HG03060 (cell line): ENCODE measurements around the gene ZMYND8.
A peak's percentile ranks its signal among the peaks of the same experiment; 100 is the strongest.
"Not testable (repeated sequence)": the region's sequence is repeated elsewhere in the genome, so short reads cannot be mapped to it uniquely, and the experiment has no call there.

Experiments
- ATAC-seq: cut with Tn5 transposase; IDR thresholded peaks from one replicate; pipeline ENCODE4 v1.9.1; 2021; ENCODE audit warnings: low read depth, moderate number of reproducible peaks; ENCODE audit not compliant: unreplicated experiment

Gene ZMYND8

GRCh38 chr20:47290666-47291430 is 65.7 kb downstream of the ZMYND8 start:
- ATAC-seq, result no peak

DNA sequence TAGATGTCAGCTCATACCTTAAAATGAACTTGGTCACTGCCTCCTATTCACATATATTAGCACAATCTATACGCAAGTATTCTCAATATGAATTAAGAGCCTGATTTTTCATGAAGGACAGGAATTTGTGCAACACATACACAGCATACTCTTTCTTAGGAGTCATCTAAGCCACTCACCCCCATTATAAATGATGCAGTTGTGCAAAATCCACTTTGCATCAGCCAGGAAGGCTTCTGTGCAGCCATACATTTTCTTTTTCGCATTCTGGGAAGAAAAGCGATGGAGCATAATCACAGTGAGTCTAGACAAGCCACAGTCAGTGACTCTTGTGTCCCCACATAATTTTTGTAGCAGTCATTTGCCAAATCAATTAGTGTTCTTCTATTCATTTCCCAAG is 66.5 kb downstream of the ZMYND8 start:
- ATAC-seq, result no peak

- ATAC-seq, result no peak
Observed at GRCh38 chr20:47289096-47289495, 67.4 kb downstream of the ZMYND8 start.

DNA sequence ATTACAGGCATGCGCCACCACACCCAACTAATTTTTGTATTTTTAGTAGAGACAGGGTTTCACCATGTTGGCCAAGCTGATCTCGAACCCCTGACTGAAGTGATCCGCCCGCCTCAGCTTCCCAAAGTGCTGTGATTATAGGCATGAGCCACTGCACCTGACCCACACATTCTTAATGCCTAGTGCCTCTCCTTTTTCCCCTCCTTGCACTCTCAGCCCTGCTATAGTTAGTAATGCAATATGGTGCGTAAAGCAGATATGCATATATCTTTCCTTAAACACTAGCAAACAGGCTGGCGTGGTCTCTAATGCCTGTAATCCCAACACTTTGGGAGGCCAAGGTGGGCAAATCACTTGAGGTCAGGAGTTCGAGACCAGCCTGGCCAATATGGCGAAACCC is 68.0 kb downstream of the ZMYND8 start:
- ATAC-seq, result not testable (repeated sequence)

GRCh38 chr20:47287609-47288144 is 68.8 kb downstream of the ZMYND8 start:
- ATAC-seq, result no peak

DNA sequence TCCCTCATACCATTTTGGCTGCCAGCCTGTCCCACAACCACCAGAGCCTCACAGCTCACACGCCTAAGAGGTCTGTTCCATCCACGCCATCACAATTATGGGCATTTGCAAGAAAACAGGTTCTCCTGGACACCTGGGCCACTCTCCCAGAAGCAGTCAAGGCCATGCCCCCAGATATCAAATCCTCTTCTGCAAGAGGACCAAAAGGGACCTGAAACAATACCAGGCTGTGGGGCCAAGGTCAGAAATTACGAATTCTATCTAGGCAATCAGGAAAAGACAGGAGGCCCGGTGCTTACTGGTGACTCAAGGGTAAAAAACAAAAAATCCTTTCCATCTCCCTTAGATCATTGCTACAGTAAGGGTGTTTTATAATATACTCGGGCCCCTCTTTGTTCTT is 69.8 kb downstream of the ZMYND8 start:
- ATAC-seq, result no peak

- ATAC-seq, result no peak
Observed at GRCh38 chr20:47285189-47285588, 71.3 kb downstream of the ZMYND8 start.

DNA sequence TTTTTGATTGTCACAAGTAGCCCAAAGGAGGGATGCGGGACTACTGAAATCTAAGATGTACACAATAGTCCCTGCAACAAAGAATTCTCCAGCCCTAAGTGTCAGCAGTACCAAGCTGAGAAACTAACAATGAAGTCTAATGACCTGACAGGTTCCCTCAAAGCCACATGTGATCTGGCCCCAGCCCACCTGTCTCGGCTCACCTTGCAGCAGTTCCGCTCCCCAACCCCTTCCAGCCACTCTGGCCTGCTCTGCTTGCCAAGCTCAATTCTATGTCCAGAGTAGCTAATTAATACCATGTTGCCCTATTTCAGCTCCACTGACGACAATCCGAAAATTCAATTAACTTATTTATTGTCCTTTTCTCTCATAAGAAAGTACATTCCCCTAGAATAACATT is 72.1 kb downstream of the ZMYND8 start:
- ATAC-seq, result no peak

DNA sequence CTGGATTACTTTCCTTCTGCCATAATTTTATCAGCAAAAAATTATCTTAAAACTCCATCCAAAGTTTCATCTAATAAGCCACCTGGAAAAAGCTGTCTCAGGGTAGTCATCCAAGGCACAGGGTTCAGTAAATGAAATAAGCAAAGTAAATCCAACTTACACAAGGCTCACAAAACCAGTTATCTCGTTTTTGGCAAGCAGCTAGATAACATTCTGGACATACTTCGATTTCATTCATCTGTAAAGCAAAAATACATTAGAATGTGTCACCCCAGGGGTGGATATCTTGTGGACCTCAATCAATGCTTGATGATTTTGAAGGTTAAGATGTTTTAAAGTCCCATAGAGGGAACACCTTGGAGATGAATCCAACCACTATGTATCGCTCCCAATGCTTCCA is 73.1 kb downstream of the ZMYND8 start:
- no peak for ATAC-seq

GRCh38 chr20:47282864-47283263 is 73.6 kb downstream of the ZMYND8 start:
- ATAC-seq, result no peak

DNA sequence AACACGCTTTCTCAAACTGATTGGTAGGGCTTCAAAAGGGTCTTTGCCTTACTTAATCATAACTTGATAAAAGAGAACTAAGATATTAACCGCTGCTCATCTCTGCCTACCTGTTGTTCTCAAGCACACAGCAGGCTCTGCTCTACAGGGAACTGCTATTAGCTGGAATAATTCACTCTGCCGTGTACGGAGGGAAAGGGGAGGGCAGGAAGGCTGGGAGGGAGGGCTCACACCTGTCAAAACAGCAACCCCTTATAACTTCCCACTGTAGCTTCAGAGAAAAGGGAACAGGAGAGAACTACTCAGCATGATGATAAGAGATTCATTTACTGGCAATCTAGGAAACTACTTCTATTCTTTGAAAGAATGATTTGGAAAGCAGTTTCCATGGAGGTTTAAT is 75.1 kb downstream of the ZMYND8 start:
- no peak for ATAC-seq

DNA sequence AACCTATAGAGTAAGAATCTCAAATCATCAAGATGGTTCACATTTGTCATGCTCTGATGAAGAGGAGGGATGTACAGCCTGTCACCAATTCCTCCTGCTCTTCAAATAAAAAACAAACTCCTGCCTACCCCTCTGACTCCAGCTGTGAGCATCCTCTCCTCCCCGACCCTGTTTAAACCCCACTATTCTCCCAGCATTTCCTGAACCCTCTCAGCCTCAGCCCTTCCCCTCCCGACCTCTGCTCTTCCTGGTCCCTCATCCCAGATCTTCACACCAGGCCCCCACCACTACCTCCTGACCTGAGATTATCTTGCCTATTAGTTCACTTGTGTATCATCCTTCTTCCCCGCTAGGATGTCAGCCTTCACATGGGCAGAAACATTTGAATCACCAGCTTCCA is 75.8 kb downstream of the ZMYND8 start:
- ATAC-seq, result no peak

GRCh38 chr20:47280228-47280627 is 76.3 kb downstream of the ZMYND8 start:
- ATAC-seq, result no peak

DNA sequence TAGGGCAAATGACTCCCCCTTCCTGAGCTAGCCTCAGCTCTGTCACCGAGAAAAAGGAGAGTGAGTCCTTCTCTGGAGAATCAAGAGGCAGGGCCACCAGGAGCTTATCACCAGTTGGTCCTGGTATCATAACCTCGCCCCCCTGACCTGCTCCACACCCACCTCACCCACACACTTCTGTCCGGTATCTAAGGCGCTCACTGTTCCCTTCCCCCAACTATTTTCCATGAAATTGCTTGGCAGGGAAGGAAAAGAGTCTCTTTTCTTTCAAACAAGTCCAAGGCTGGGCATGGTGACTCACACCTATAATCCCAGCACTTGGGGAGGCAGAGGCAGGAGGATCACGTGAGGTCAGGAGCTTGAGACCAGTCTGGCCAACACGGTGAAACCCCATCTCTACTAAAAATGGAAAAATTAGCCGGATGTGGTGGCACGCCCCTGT is 77.6 kb downstream of the ZMYND8 start:
- ATAC-seq, result no peak

GRCh38 chr20:47277535-47277872 is 79.0 kb downstream of the ZMYND8 start:
- ATAC-seq, result not testable (repeated sequence)

- no peak for ATAC-seq
Observed at GRCh38 chr20:47276851-47277534, 79.5 kb downstream of the ZMYND8 start.

GRCh38 chr20:47276251-47276650 is 80.2 kb downstream of the ZMYND8 start:
- ATAC-seq, result no peak

GRCh38 chr20:47275548-47275947 is 81.0 kb downstream of the ZMYND8 start:
- no peak for ATAC-seq

GRCh38 chr20:47274401-47275108 is 81.9 kb downstream of the ZMYND8 start:
- peak; percentile 67 for ATAC-seq

DNA sequence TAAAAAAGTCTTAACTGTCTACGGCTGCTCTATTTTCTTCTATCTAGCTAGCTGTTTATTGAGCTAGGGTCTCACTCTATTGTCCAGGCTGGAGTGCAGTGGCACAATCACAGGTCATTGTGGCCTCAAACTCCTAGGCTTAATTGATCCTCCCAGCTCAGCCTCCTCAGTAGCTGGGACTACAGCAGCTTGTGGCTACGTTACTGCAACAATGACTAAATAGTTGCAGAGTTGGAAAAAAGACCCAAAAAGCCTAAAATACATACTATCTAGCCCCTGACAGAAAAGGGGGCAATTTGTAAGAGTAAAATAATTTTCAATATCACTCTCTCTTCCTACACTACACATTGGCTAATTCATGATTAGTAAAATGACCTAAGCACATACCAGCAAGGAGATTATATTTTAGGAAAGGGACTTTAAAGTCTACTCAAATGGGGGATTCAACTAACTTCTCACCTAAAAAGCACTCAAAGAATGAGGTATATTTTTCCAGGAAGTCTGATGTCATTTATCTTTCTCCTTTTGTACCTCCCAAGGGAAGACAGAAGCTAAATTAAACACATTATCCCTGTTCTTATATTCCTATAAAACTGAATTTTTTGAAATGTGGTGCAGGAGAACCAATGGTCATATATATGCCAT is 82.8 kb downstream of the ZMYND8 start:
- no peak for ATAC-seq
